Mesendoderm (in vitro differentiated cells): ENCODE data around the gene C4orf46. TPM values are rescaled to one million over a fixed set of nuclear protein-coding genes. Genes with fewer than 3 reads are reported as not detected.

Experiments
- DNase-seq: peaks from one replicate; pipeline ENCODE4 v3.0.0; 2013
- H2AK5ac ChIP-seq: 2 replicates; pipeline ENCODE4 v1.6.1; 2013; ENCODE audit warnings: low read length, inconsistent platforms
- H2BK120ac ChIP-seq: 2 replicates; pipeline ENCODE4 v1.6.1; 2013; ENCODE audit warnings: low read depth, mild to moderate bottlenecking, low read length, moderate library complexity, mixed read lengths
- H2BK15ac ChIP-seq: replicated peaks from 2 replicates; pipeline ENCODE4 v1.6.1; 2013; ENCODE audit warnings: low read depth, mild to moderate bottlenecking, moderate library complexity
- H2BK5ac ChIP-seq: 2 replicates; pipeline ENCODE4 v1.6.1; 2013; ENCODE audit warnings: low read length, inconsistent platforms
- H3K18ac ChIP-seq: 2 replicates; pipeline ENCODE4 v1.6.1; 2013; ENCODE audit warnings: mild to moderate bottlenecking, low read length, mixed read lengths
- H3K23ac ChIP-seq: one replicate; pipeline ENCODE4 v1.6.1; 2013; ENCODE audit warnings: low read length
- H3K27ac ChIP-seq: 2 replicates; pipeline ENCODE4 v1.5.1; 2013; ENCODE audit warnings: low read depth, mild to moderate bottlenecking, inconsistent platforms, low read length, moderate library complexity
- H3K27me3 ChIP-seq: 2 replicates; pipeline ENCODE4 v1.6.1; 2013; ENCODE audit warnings: low read length, control low read depth, mild to moderate bottlenecking, inconsistent platforms; ENCODE audit not compliant: insufficient read depth, poor library complexity
- H3K36me3 ChIP-seq: 2 replicates; pipeline ENCODE4 v1.6.1; 2013; ENCODE audit warnings: low read length, inconsistent platforms; ENCODE audit not compliant: control insufficient read depth, insufficient read depth
- H3K4ac ChIP-seq: one replicate; pipeline ENCODE4 v1.6.1; 2013; ENCODE audit warnings: low read depth, mild to moderate bottlenecking, low read length, moderate library complexity
- H3K4me1 ChIP-seq: 2 replicates; pipeline ENCODE4 v1.6.1; 2013; ENCODE audit warnings: low read depth, low read length, inconsistent platforms; ENCODE audit not compliant: control insufficient read depth
- H3K4me2 ChIP-seq: 2 replicates; pipeline ENCODE4 v1.6.1; 2013; ENCODE audit warnings: low read length
- H3K4me3 ChIP-seq: 2 replicates; pipeline ENCODE4 v1.5.1; 2013; ENCODE audit warnings: mild to moderate bottlenecking, low read length
- H3K56ac ChIP-seq: one replicate; pipeline ENCODE4 v1.6.1; 2013; ENCODE audit warnings: low read length
- H3K79me1 ChIP-seq: 2 replicates; pipeline ENCODE4 v1.6.1; 2013; ENCODE audit warnings: low read length, inconsistent platforms
- H3K79me2 ChIP-seq: 2 replicates; pipeline ENCODE4 v1.6.1; 2013; ENCODE audit warnings: mild to moderate bottlenecking, low read length; ENCODE audit not compliant: control insufficient read depth, insufficient read depth
- H3K9ac ChIP-seq: 2 replicates; pipeline ENCODE4 v1.6.1; 2013; ENCODE audit warnings: low read length, inconsistent platforms
- H4K5ac ChIP-seq: one replicate; pipeline ENCODE4 v1.6.1; 2013; ENCODE audit warnings: low read length
- H4K8ac ChIP-seq: one replicate; pipeline ENCODE4 v1.6.1; 2013; ENCODE audit warnings: low read depth, mild to moderate bottlenecking, control low read depth, low read length, moderate library complexity
- WGBS: extraction: QIAGEN DNeasy Blood & Tissue Kit; methylation state at CpG from one replicate; pipeline ENCODE4 v1.1.7; 2013; ENCODE audit warnings: low lambda C conversion rate, missing lambda C conversion rate; ENCODE audit not compliant: insufficient coverage; ENCODE audit errors: extremely low coverage; 5-methylcytosine and 5-hydroxymethylcytosine counted together
- small RNA-seq: library from polyadenylated mRNA; stranded (forward); fragments of <200 nt; extraction: miRNeasy Mini kit (QIAGEN cat#:217004); gene quantifications from one replicate; pipeline ENCODE3, GENCODE V24; 2013; ENCODE audit not compliant: insufficient read depth

C4orf46 gene

DNA sequence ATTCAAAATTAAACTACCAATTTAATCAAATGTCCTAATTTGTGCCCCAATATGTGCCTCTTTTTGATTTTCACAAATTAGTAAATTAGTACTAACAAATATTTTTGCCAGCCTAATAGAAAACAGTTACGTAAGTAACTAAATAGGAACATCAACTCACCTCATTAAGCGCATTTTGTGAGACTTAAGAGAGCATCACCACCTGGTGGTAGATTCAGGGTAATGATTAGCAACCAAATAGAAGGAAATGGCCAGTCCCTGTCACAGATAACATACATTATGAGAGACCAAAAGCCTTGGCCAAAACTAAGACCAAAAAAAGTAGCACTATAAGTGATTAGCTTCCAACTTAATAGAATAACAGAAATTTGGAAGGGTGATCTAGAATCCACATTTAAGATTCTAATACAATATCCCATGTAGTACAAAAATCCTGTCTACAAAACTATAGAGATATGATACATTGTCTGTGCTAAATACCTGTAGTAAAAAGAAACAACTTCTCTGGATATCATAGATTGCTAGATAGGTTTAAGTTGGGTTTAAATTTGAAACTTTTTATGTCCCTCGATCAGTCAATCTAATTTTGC lies 46.7 kb downstream of the C4orf46 start:
- no peak overlapping the region for H2BK120ac ChIP-seq
- DNase-seq: peak; percentile 71
- H3K4me3 ChIP-seq: no peak overlapping the region
- no peaks in the 10 kb centered on the region for H3K36me3 ChIP-seq
- no peak overlapping the region for H3K18ac ChIP-seq
- H3K27me3 ChIP-seq: no peaks in the 10 kb centered on the region
- no peak overlapping the region for H3K56ac ChIP-seq
- no peak overlapping the region for H4K5ac ChIP-seq
- H3K4me1 ChIP-seq: no peaks in the 10 kb centered on the region
- no peak overlapping the region for H3K4me2 ChIP-seq
- no peaks in the 10 kb centered on the region for H3K79me1 ChIP-seq
- no peak overlapping the region for H2BK5ac ChIP-seq
- H2AK5ac ChIP-seq: no peak overlapping the region
- H3K27ac ChIP-seq: no peak overlapping the region
- no peak overlapping the region for H4K8ac ChIP-seq
- H3K23ac ChIP-seq: no peak overlapping the region
- H2BK15ac ChIP-seq: no peak overlapping the region
- H3K4ac ChIP-seq: no peak overlapping the region
- WGBS: no CpG with 5 or more reads among the region's 3 CpGs
- no peak overlapping the region for H3K9ac ChIP-seq
- no peaks in the 10 kb centered on the region for H3K79me2 ChIP-seq

DNA sequence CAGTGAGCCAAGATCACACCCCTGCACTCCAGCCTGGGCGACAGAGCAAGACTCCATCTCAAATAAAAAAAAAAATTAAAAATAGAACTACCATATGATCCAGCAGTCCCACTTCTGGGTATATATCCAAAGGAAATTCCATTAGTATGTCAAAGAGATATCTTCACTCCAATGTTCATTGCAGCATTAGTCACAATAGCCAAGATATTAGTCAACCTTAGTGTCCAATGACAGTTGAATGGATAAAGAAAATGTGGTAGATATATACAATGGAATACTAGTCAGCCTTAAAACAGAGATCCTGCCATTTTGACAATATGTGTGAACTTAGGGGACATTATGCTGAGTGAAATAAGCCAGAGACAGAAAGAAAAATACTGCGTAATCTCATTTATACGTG lies 49.4 kb downstream of the C4orf46 start:
- DNase-seq: no peak
- Histone ChIP-seq H3K27me3 (no peaks in the 10 kb centered on the region), H2BK5ac (no peak overlapping the region), H3K79me1 (no peaks in the 10 kb centered on the region), H3K4me3 (no peak overlapping the region), H3K4ac (no peak overlapping the region), H3K56ac (no peak overlapping the region), H3K4me2 (no peak overlapping the region), H3K36me3 (no peaks in the 10 kb centered on the region), H3K23ac (no peak overlapping the region), H3K18ac (no peak overlapping the region), H4K8ac (no peak overlapping the region), H3K9ac (no peak overlapping the region), H2AK5ac (no peak overlapping the region), H4K5ac (no peak overlapping the region), H2BK120ac (no peak overlapping the region), H2BK15ac (no peak overlapping the region), H3K79me2 (no peaks in the 10 kb centered on the region), H3K4me1 (no peaks in the 10 kb centered on the region), H3K27ac (no peak overlapping the region)
- no CpG with 5 or more reads among the region's 3 CpGs for WGBS

- Histone ChIP-seq H2AK5ac (no peak overlapping the region), H3K56ac (no peak overlapping the region), H2BK5ac (no peak overlapping the region), H3K4me2 (no peak overlapping the region), H3K79me2 (no peaks in the 10 kb centered on the region), H2BK120ac (no peak overlapping the region), H3K4me3 (no peak overlapping the region), H3K4ac (no peak overlapping the region), H3K27me3 (no peaks in the 10 kb centered on the region), H2BK15ac (no peak overlapping the region), H4K8ac (no peak overlapping the region), H3K18ac (no peak overlapping the region), H3K9ac (no peak overlapping the region), H3K4me1 (no peaks in the 10 kb centered on the region), H3K36me3 (no peaks in the 10 kb centered on the region), H4K5ac (no peak overlapping the region), H3K23ac (no peak overlapping the region), H3K79me1 (no peaks in the 10 kb centered on the region), H3K27ac (no peak overlapping the region)
- DNase-seq: no peak
- no CpG with 5 or more reads among the region's 4 CpGs for WGBS
Measured at GRCh38 chr4:158621729-158622128, 50.0 kb downstream of the C4orf46 start.

- DNase-seq: no peak
- no peak overlapping the region for H4K8ac ChIP-seq
- no peak overlapping the region for H2BK120ac ChIP-seq
- H2BK5ac ChIP-seq: no peak overlapping the region
- H3K27ac ChIP-seq: no peak overlapping the region
- H2AK5ac ChIP-seq: no peak overlapping the region
- H3K27me3 ChIP-seq: no peaks in the 10 kb centered on the region
- no peak overlapping the region for H3K18ac ChIP-seq
- no peak overlapping the region for H3K23ac ChIP-seq
- no peak overlapping the region for H3K9ac ChIP-seq
- no peak overlapping the region for H3K4ac ChIP-seq
- no peaks in the 10 kb centered on the region for H3K4me1 ChIP-seq
- no peak overlapping the region for H3K56ac ChIP-seq
- H3K36me3 ChIP-seq: no peaks in the 10 kb centered on the region
- H3K79me1 ChIP-seq: no peaks in the 10 kb centered on the region
- H3K4me2 ChIP-seq: no peak overlapping the region
- H2BK15ac ChIP-seq: no peak overlapping the region
- H3K79me2 ChIP-seq: no peaks in the 10 kb centered on the region
- no peak overlapping the region for H4K5ac ChIP-seq
- no peak overlapping the region for H3K4me3 ChIP-seq
Measured at GRCh38 chr4:158617956-158618355, 53.7 kb downstream of the C4orf46 start.

Small RNA genes within 50 kb of the gene (small RNA-seq; reads per million reads assigned to genes)
- gene RF00012: not detected
